GM23248 (cell line): ENCODE measurements around the gene FNDC3B. TPM values are rescaled to one million over a fixed set of nuclear protein-coding genes. Genes with fewer than 3 reads are reported as not detected.
"Not testable (repeated sequence)": the region's sequence is repeated elsewhere in the genome, so short reads cannot be mapped to it uniquely, and the experiment has no call there.

Experiments used
- DNase-seq: peaks from one replicate; pipeline ENCODE4 v3.0.0-alpha.2; 2015
- H2AFZ ChIP-seq: fragments of 200-600 bp; sonication (generic); 2 replicates; pipeline ENCODE4 v1.6.1; 2016; ENCODE audit warnings: antibody characterized with exemption
- H3F3A ChIP-seq: fragments of 200-600 bp; sonication (generic); 2 replicates; pipeline ENCODE4 v1.6.1; 2016; ENCODE audit warnings: mild to moderate bottlenecking, antibody characterized with exemption, mixed run types; ENCODE audit not compliant: insufficient read depth
- H3K27ac ChIP-seq: fragments of 200-600 bp; sonication (generic); 2 replicates; pipeline ENCODE4 v1.5.1; 2016; ENCODE audit warnings: mild to moderate bottlenecking
- H3K27me3 ChIP-seq: fragments of 200-600 bp; sonication (generic); replicated peaks from 2 replicates; pipeline ENCODE4 v1.6.1; 2016; ENCODE audit warnings: mild to moderate bottlenecking; ENCODE audit not compliant: insufficient read depth
- H3K36me3 ChIP-seq: fragments of 200-600 bp; sonication (generic); 2 replicates; pipeline ENCODE4 v1.6.1; 2016; ENCODE audit warnings: low read depth, mild to moderate bottlenecking
- H3K4me1 ChIP-seq: fragments of 200-600 bp; sonication (generic); 2 replicates; pipeline ENCODE4 v1.6.1; 2016; ENCODE audit warnings: mild to moderate bottlenecking; ENCODE audit not compliant: insufficient read depth
- H3K4me2 ChIP-seq: fragments of 200-600 bp; sonication (generic); one replicate; pipeline ENCODE4 v1.6.1; 2016; ENCODE audit warnings: mild to moderate bottlenecking; ENCODE audit not compliant: unreplicated experiment
- H3K4me3 ChIP-seq: fragments of 200-600 bp; sonication (generic); 2 replicates; pipeline ENCODE4 v1.5.1; 2016; ENCODE audit warnings: mild to moderate bottlenecking
- H3K79me2 ChIP-seq: fragments of 200-600 bp; sonication (generic); 2 replicates; pipeline ENCODE4 v1.6.1; 2016; ENCODE audit warnings: mild to moderate bottlenecking; ENCODE audit not compliant: insufficient read depth
- H3K9ac ChIP-seq: fragments of 200-600 bp; sonication (generic); 2 replicates; pipeline ENCODE4 v1.6.1; 2016; ENCODE audit warnings: mild to moderate bottlenecking
- H3K9me2 ChIP-seq: fragments of 200-600 bp; sonication (generic); 2 replicates; pipeline ENCODE4 v1.6.1; 2016; ENCODE audit warnings: mixed run types, mild to moderate bottlenecking, moderate library complexity; ENCODE audit not compliant: insufficient read depth
- H3K9me3 ChIP-seq: fragments of 200-600 bp; sonication (generic); one replicate; pipeline ENCODE4 v1.6.1; 2017; ENCODE audit warnings: low read depth
- H4K20me1 ChIP-seq: fragments of 200-600 bp; sonication (generic); 2 replicates; pipeline ENCODE4 v1.6.0; 2016; ENCODE audit not compliant: insufficient read depth
- EZH2 ChIP-seq: fragments of 200-600 bp; sonication (generic); IDR thresholded peaks from 2 replicates; pipeline ENCODE4 v1.6.1; 2018; ENCODE audit warnings: antibody characterized with exemption, mild to moderate bottlenecking; ENCODE audit not compliant: insufficient read depth, poor library complexity, severe bottlenecking
- EZH2phosphoT487 ChIP-seq: fragments of 200-600 bp; sonication (generic); IDR thresholded peaks from 2 replicates; pipeline ENCODE4 v1.6.1; 2018; ENCODE audit warnings: antibody characterized with exemption, moderate library complexity, mild to moderate bottlenecking, low read depth; ENCODE audit not compliant: insufficient read depth
- WGBS, 2 experiments: methylation state at CpG; one replicate each; pipeline ENCODE4 v1.1.6; 2015 to 2017; ENCODE audit warnings: low lambda C conversion rate in 2 of 2, low coverage in 1 of 2; ENCODE audit errors: missing lambda C conversion rate in 2 of 2; 5-methylcytosine and 5-hydroxymethylcytosine counted together
- in situ Hi-C: fragments of 300-500 bp; cut with MboI; formaldehyde crosslinking; loops from 2 replicates; pipeline ENCODE4 v1.15.0; 2020
- polyA plus RNA-seq: library from polyadenylated mRNA; unstranded; fragments of >200 nt; fragmentation: Nextera tagmentation; extraction: Ambion mirVana; gene quantifications from 2 replicates; pipeline ENCODE4 v1.2.1, GENCODE V29; 2016
- total RNA-seq: library from RNA; depleted of rRNA; stranded (reverse); fragments of >200 nt; shearing (Covaris generic); gene quantifications from 2 replicates; pipeline ENCODE4 v1.2.3, GENCODE V29; 2014

The FNDC3B gene
- total and polyA plus RNA-seq, 2 experiments from 2014 or later, result 85.5 to 123 TPM

- H3K27me3 ChIP-seq, result no peaks in the 10 kb centered on the region
- H2AFZ ChIP-seq, result no peak overlapping the region
- H3K4me2 ChIP-seq, result no peak overlapping the region
- no peak overlapping the region for H3K27ac ChIP-seq
- no peak for DNase-seq
- peaks cover 30% of the 10 kb centered on the region; the same call in 1 of the 2 replicates for H3K36me3 ChIP-seq
- H3K9me2 ChIP-seq, result no peaks in the 10 kb centered on the region
- no peaks in the 10 kb centered on the region for H3K4me1 ChIP-seq
- in situ Hi-C loops, result no loop called here
- H3K9me3 ChIP-seq, result no peaks in the 10 kb centered on the region
- peaks cover 10% of the 10 kb centered on the region; the same call in 1 of the 2 replicates for H3F3A ChIP-seq
- peaks cover 98% of the 10 kb centered on the region for H3K79me2 ChIP-seq
- no peak overlapping the region for H3K4me3 ChIP-seq
- TF ChIP-seq EZH2phosphoT487, result no peak
- TF ChIP-seq EZH2, result no peak
- 0 out of 2 replicates have a peak, but pooled peaks cover 11% of the 10 kb centered on the region for H4K20me1 ChIP-seq
- no peak overlapping the region for H3K9ac ChIP-seq
- WGBS, 2 experiments, result 88 to 90% methylated on average over 5 of the region's 5 CpGs
These were observed 197.7 kb downstream of the FNDC3B start for GRCh38 chr3:172236771-172237742.

GRCh38 chr3:172238188-172238587, 198.8 kb downstream of the FNDC3B start:
- H3K79me2 ChIP-seq, result peaks cover 98% of the 10 kb centered on the region
- H3K9ac ChIP-seq, result no peak overlapping the region
- H3K4me2 ChIP-seq, result no peak overlapping the region
- 0 out of 2 replicates have a peak, but pooled peaks cover 11% of the 10 kb centered on the region for H4K20me1 ChIP-seq
- no peak for DNase-seq
- H3K27me3 ChIP-seq, result no peaks in the 10 kb centered on the region
- peaks cover 32% of the 10 kb centered on the region; the same call in 1 of the 2 replicates for H3K36me3 ChIP-seq
- no peaks in the 10 kb centered on the region for H3K4me1 ChIP-seq
- H3F3A ChIP-seq, result peaks cover 10% of the 10 kb centered on the region; the same call in 1 of the 2 replicates
- TF ChIP-seq EZH2phosphoT487, result no peak
- TF ChIP-seq EZH2, result no peak
- H2AFZ ChIP-seq, result no peak overlapping the region
- no peak overlapping the region for H3K4me3 ChIP-seq
- in situ Hi-C loops, result no loop called here
- no peaks in the 10 kb centered on the region for H3K9me2 ChIP-seq
- H3K27ac ChIP-seq, result no peak overlapping the region
- 90% methylated on average over 4 of the region's 4 CpGs for WGBS, 2 experiments
- no peaks in the 10 kb centered on the region for H3K9me3 ChIP-seq

GRCh38 chr3:172239218-172239790, 199.9 kb downstream of the FNDC3B start:
- no peak for TF ChIP-seq EZH2phosphoT487
- no peak for TF ChIP-seq EZH2
- H3K4me2 ChIP-seq, result no peak overlapping the region

DNA sequence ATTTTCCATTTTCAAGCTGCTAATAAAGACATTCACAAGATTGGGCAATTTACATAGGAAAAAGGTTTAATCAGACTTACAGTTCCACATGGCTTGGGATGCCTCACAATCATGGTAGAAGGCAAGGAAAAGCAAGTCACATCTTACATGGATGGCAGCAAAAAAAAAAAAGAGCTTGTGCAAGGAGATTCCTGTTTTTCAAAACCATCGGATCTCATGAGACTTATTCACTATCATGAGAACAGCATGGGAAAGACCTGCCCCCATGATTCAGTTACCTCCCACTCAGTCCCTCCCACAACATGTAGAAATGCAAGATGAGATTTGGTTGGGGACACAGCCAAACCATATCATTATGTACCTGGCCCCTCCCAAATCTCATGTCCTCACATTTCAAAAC, 202.0 kb downstream of the FNDC3B start:
- in situ Hi-C loops, result no loop called here
- peaks cover 8% of the 10 kb centered on the region; the same call in 1 of the 2 replicates for H4K20me1 ChIP-seq

More at GRCh38 chr3:172239218-172239790, 199.9 kb downstream of the FNDC3B start:
- Histone ChIP-seq H3K9me3 (no peaks in the 10 kb centered on the region), H3K4me1 (peaks cover 4% of the 10 kb centered on the region; the same call in 1 of the 2 replicates), H3K9me2 (no peaks in the 10 kb centered on the region), H4K20me1 (0 out of 2 replicates have a peak, but pooled peaks cover 4% of the 10 kb centered on the region), H3K36me3 (peaks cover 31% of the 10 kb centered on the region; the same call in 1 of the 2 replicates), H3K4me3 (no peak overlapping the region), H2AFZ (no peak overlapping the region), H3F3A (peaks cover 18% of the 10 kb centered on the region; the same call in 1 of the 2 replicates), H3K27me3 (no peaks in the 10 kb centered on the region), H3K27ac (no peak overlapping the region), H3K79me2 (peaks cover 98% of the 10 kb centered on the region), H3K9ac (no peak overlapping the region)
- DNase-seq, result peak; percentile 25
- in situ Hi-C loops, result no loop called here
- 64 to 67% methylated on average over 3 of the region's 3 CpGs for WGBS, 2 experiments

GRCh38 chr3:172242471-172242870, 203.1 kb downstream of the FNDC3B start:
- H3K27me3 ChIP-seq, H3K9ac ChIP-seq, H3K27ac ChIP-seq, H3K9me3 ChIP-seq, H4K20me1 ChIP-seq, H3K9me2 ChIP-seq, H3K4me3 ChIP-seq, H2AFZ ChIP-seq, DNase-seq, H3K4me2 ChIP-seq, in situ Hi-C loops: not testable (repeated sequence)
- Histone ChIP-seq H3K79me2 (peaks cover 97% of the 10 kb centered on the region), H3F3A (peaks cover 27% of the 10 kb centered on the region; the same call in 1 of the 2 replicates), H3K36me3 (peaks cover 38% of the 10 kb centered on the region), H3K4me1 (peaks cover 20% of the 10 kb centered on the region)
- 100% methylated on average over 3 of the region's 3 CpGs for WGBS, 2 experiments

More for the DNA sequence above, 202.0 kb downstream of the FNDC3B start:
- Histone ChIP-seq H3K9me2 (no peaks in the 10 kb centered on the region), H3K4me3 (no peak overlapping the region), H2AFZ (no peak overlapping the region), H3K9ac (no peak overlapping the region), H3K4me2 (no peak overlapping the region), H3K79me2 (peaks cover 97% of the 10 kb centered on the region), H3K36me3 (peaks cover 34% of the 10 kb centered on the region; the same call in 1 of the 2 replicates), H3K27ac (no peak overlapping the region), H3K9me3 (no peaks in the 10 kb centered on the region), H3K4me1 (peaks cover 19% of the 10 kb centered on the region), H3F3A (peaks cover 27% of the 10 kb centered on the region; the same call in 1 of the 2 replicates), H3K27me3 (no peaks in the 10 kb centered on the region)
- 90 to 100% methylated on average over 1 of the region's 1 CpG for WGBS, 2 experiments
- no peak for DNase-seq
- TF ChIP-seq EZH2phosphoT487 (no peak), EZH2 (no peak)

GRCh38 chr3:172243376-172243775, 204.0 kb downstream of the FNDC3B start:
- in situ Hi-C loops, H2AFZ ChIP-seq, H3K9me2 ChIP-seq, H3K27me3 ChIP-seq, H3K9me3 ChIP-seq, H3K4me2 ChIP-seq, H3K9ac ChIP-seq, H4K20me1 ChIP-seq, H3K4me3 ChIP-seq, DNase-seq: not testable (repeated sequence)
- Histone ChIP-seq H3K79me2 (peaks cover 97% of the 10 kb centered on the region), H3K4me1 (peaks cover 20% of the 10 kb centered on the region), H3K27ac (peak overlapping the region; percentile 18; the same call in 1 of the 2 replicates), H3K36me3 (peaks cover 42% of the 10 kb centered on the region), H3F3A (peaks cover 27% of the 10 kb centered on the region; the same call in 1 of the 2 replicates)
- WGBS, 2 experiments, result 61 to 65% methylated on average over 3 of the region's 3 CpGs
